Upper lobe of left lung (tissue), 6 donors: Measurements from ENCODE around the gene LMTK3. TPM values are rescaled to one million over a fixed set of nuclear protein-coding genes. Genes with fewer than 3 reads are reported as not detected.

Source experiments
- ATAC-seq, 2 donors: fragments of 200-7000 bp; cut with Tn5 transposase; one replicate each; pipeline ENCODE4 v1.9.1; 2022; ENCODE audit warnings: mild to moderate bottlenecking in 2 of 2, moderate library complexity in 2 of 2; ENCODE audit not compliant: low FRiP score in 2 of 2
- DNase-seq, 2 donors: peaks; one replicate each; pipeline ENCODE4 v3.0.0-alpha.2; 2019 to 2020
- H3K27ac ChIP-seq, 4 donors: fragments of 200-600 bp; sonication (generic); one replicate each; pipeline ENCODE4 v1.5.1; 2016 to 2019
- H3K27me3 ChIP-seq, 4 donors: fragments of 200-600 bp; sonication (generic); one replicate each; pipeline ENCODE4 v1.5.1; 2017 to 2019
- H3K36me3 ChIP-seq, 4 donors: fragments of 200-600 bp; sonication (generic); one replicate each; pipeline ENCODE4 v1.5.1; 2016 to 2019
- H3K4me1 ChIP-seq, 4 donors: fragments of 200-600 bp; sonication (generic); one replicate each; pipeline ENCODE4 v1.5.1; 2018 to 2019
- H3K4me3 ChIP-seq, 4 donors: fragments of 200-600 bp; sonication (generic); one replicate each; pipeline ENCODE4 v1.5.1; 2017 to 2019; ENCODE audit warnings: mild to moderate bottlenecking in 2 of 4, moderate library complexity in 1 of 4
- H3K9me3 ChIP-seq, 4 donors: fragments of 200-600 bp; sonication (generic); one replicate each; pipeline ENCODE4 v1.5.1; 2018 to 2019
- CTCF ChIP-seq, 6 experiments: fragments of 450-650 bp in 4 of 6; fragments of 200-600 bp in 2 of 6; sonication (generic) in 2 of 6; IDR thresholded peaks; one replicate each; pipeline ENCODE4 v1.5.1; 2016 to 2019; ENCODE audit warnings: antibody characterized with exemption in 6 of 6
- EP300 ChIP-seq, 4 donors: sonication (generic); formaldehyde crosslinking; IDR thresholded peaks; one replicate each; pipeline ENCODE4 v1.5.1; 2017; ENCODE audit warnings: antibody characterized with exemption in 4 of 4, control low read depth in 2 of 4
- POLR2A ChIP-seq, 4 donors: fragments of 450-650 bp; IDR thresholded peaks; one replicate each; pipeline ENCODE4 v1.5.1; 2016 to 2017; ENCODE audit warnings: antibody characterized with exemption in 4 of 4, mild to moderate bottlenecking in 2 of 4
- POLR2AphosphoS5 ChIP-seq, 2 donors: sonication (generic); formaldehyde crosslinking; IDR thresholded peaks; one replicate each; pipeline ENCODE4 v1.5.1; 2017; ENCODE audit warnings: antibody characterized with exemption in 2 of 2
- WGBS, 2 donors: methylation state at CpG; one replicate each; pipeline ENCODE4 v1.1.5; 2017 to 2018; 5-methylcytosine and 5-hydroxymethylcytosine counted together
- total RNA-seq, 6 donors: library from RNA; depleted of rRNA in 4 of 6; stranded (reverse); fragments of >200 nt in 4 of 6; gene quantifications; one replicate each; pipeline versions ENCODE4 v1.1.0 to v1.2.1, GENCODE V29; 2016 to 2021
- donor health status: DM: no; HTN: no; CAD: no; lungs with moderate emphysema.
- donor health status: DM: no; HTN: yes; CAD: no; lungs with severe emphysema.

The LMTK3 gene
- total RNA-seq, 6 donors from 2014 or later, result 4.9 to 45.1 (median 13.1) TPM

- peaks cover 47 to 81% (median 79%) of the 10 kb centered on the region in 4 donors for H3K36me3 ChIP-seq
- peaks cover 7 to 21% (median 14%) of the 10 kb centered on the region in 4 donors for H3K4me1 ChIP-seq
- no peak overlapping the region for H3K4me3 ChIP-seq
- no peak overlapping the region for H3K27ac ChIP-seq
- no peaks in the 10 kb centered on the region for H3K27me3 ChIP-seq
- TF ChIP-seq POLR2A (IDR thresholded peaks at IDR 0.05), result no peak
- TF ChIP-seq EP300 (IDR thresholded peaks at IDR 0.05), result no peak
- no peak for TF ChIP-seq CTCF (IDR thresholded peaks at IDR 0.05)
- TF ChIP-seq POLR2AphosphoS5 (IDR thresholded peaks at IDR 0.05), result no peak
- H3K9me3 ChIP-seq, result no peaks in the 10 kb centered on the region
- DNase-seq (no peak), ATAC-seq (no peak)
- WGBS, 2 donors, result 87 to 90% methylated on average over 8 of the region's 9 CpGs
Observed at GRCh38 chr19:48476176-48476575, 35.5 kb downstream of the LMTK3 start.

- DNase-seq (no peak), ATAC-seq (no peak)
- Histone ChIP-seq H3K9me3 (no peaks in the 10 kb centered on the region), H3K36me3 (peaks cover 51 to 88% (median 86%) of the 10 kb centered on the region in 4 donors), H3K27ac (peak overlapping the region in 1 of 4 donors; percentile 17), H3K4me1 (peaks cover 4 to 20% (median 11%) of the 10 kb centered on the region in 4 donors), H3K27me3 (no peaks in the 10 kb centered on the region), H3K4me3 (no peak overlapping the region)
- 93 to 97% methylated on average over 8 to 17 of the region's 17 CpGs for WGBS, 2 donors
- no peak for TF ChIP-seq POLR2A (IDR thresholded peaks at IDR 0.05)
- TF ChIP-seq EP300 (IDR thresholded peaks at IDR 0.05), result no peak
- no peak for TF ChIP-seq POLR2AphosphoS5 (IDR thresholded peaks at IDR 0.05)
- TF ChIP-seq CTCF (IDR thresholded peaks at IDR 0.05), result no peak
Observed at GRCh38 chr19:48475369-48476068, 36.1 kb downstream of the LMTK3 start.

- peaks cover 8 to 18% (median 12%) of the 10 kb centered on the region in 4 donors for H3K4me1 ChIP-seq
- H3K36me3 ChIP-seq, result peaks cover 51 to 91% (median 87%) of the 10 kb centered on the region in 4 donors
- TF ChIP-seq EP300 (IDR thresholded peaks at IDR 0.05) (no peak), POLR2AphosphoS5 (IDR thresholded peaks at IDR 0.05) (no peak), CTCF (IDR thresholded peaks at IDR 0.05) (no peak), POLR2A (IDR thresholded peaks at IDR 0.05) (no peak)
- H3K27me3 ChIP-seq, result no peaks in the 10 kb centered on the region
- H3K9me3 ChIP-seq, result no peaks in the 10 kb centered on the region
- H3K4me3 ChIP-seq, result no peak overlapping the region
- ATAC-seq (no peak), DNase-seq (peak in 1 of 2 donors; percentile 58)
- WGBS, 2 donors, result 89 to 90% methylated on average over 9 to 16 of the region's 16 CpGs
- H3K27ac ChIP-seq, result peak overlapping the region in 1 of 4 donors; percentile 11
Observed at GRCh38 chr19:48474084-48474592, 37.5 kb downstream of the LMTK3 start.

GRCh38 chr19:48473161-48473966 lies 38.3 kb downstream of the LMTK3 start:
- Histone ChIP-seq H3K27me3 (no peaks in the 10 kb centered on the region), H3K4me3 (no peak overlapping the region), H3K36me3 (peaks cover 51 to 83% (median 79%) of the 10 kb centered on the region in 4 donors), H3K4me1 (peaks cover 10 to 21% (median 14%) of the 10 kb centered on the region in 4 donors), H3K9me3 (no peaks in the 10 kb centered on the region), H3K27ac (peak overlapping the region in 1 of 4 donors; percentile 11)
- no peak for ATAC-seq
- DNase-seq, result no peak
- TF ChIP-seq POLR2A (IDR thresholded peaks at IDR 0.05) (no peak), CTCF (IDR thresholded peaks at IDR 0.05) (no peak), POLR2AphosphoS5 (IDR thresholded peaks at IDR 0.05) (no peak), EP300 (IDR thresholded peaks at IDR 0.05) (no peak)
- WGBS, 2 donors, result 84 to 85% methylated on average over 13 to 14 of the region's 14 CpGs
